Karpas-422 (cell line): ENCODE measurements around the gene GALNTL6. TPM values are rescaled to one million over a fixed set of nuclear protein-coding genes. Genes with fewer than 3 reads are reported as not detected.

Experiments
- DNase-seq: peaks from one replicate; pipeline ENCODE4 v3.0.0-alpha.2; 2015
- H2AFZ ChIP-seq: fragments of 200-600 bp; sonication (generic); 2 replicates; pipeline ENCODE4 v1.6.1; 2014; ENCODE audit warnings: antibody characterized with exemption, low read length, mixed read lengths
- H3K27ac ChIP-seq: fragments of 200-600 bp; sonication (generic); 2 replicates; pipeline ENCODE4 v1.5.1; 2014; ENCODE audit warnings: mild to moderate bottlenecking, low read length, moderate library complexity
- H3K27me3 ChIP-seq: fragments of 200-600 bp; sonication (generic); 2 replicates; pipeline ENCODE4 v1.6.1; 2014; ENCODE audit warnings: low read length, mixed read lengths
- H3K36me3 ChIP-seq: fragments of 200-600 bp; sonication (generic); 2 replicates; pipeline ENCODE4 v1.6.1; 2014; ENCODE audit warnings: low read length, mixed read lengths; ENCODE audit not compliant: insufficient read depth
- H3K4me1 ChIP-seq: fragments of 200-600 bp; sonication (generic); 2 replicates; pipeline ENCODE4 v1.6.1; 2014; ENCODE audit warnings: mild to moderate bottlenecking, low read length, mixed read lengths
- H3K4me2 ChIP-seq: fragments of 200-600 bp; sonication (generic); 2 replicates; pipeline ENCODE4 v1.6.1; 2014; ENCODE audit warnings: low read length, low read depth, mild to moderate bottlenecking; ENCODE audit not compliant: poor library complexity, severe bottlenecking
- H3K4me3 ChIP-seq: fragments of 200-600 bp; sonication (generic); 2 replicates; pipeline ENCODE4 v1.5.1; 2014; ENCODE audit warnings: mild to moderate bottlenecking, antibody characterized with exemption, low read length, mixed read lengths
- H3K79me2 ChIP-seq: fragments of 200-600 bp; sonication (generic); 2 replicates; pipeline ENCODE4 v1.6.1; 2014; ENCODE audit warnings: mild to moderate bottlenecking, low read length, mixed read lengths
- H3K9ac ChIP-seq: fragments of 200-600 bp; sonication (generic); 2 replicates; pipeline ENCODE4 v1.6.0; 2014; ENCODE audit warnings: low read length
- H3K9me2 ChIP-seq: fragments of 200-600 bp; sonication (generic), shearing (Covaris generic); replicated peaks from 2 replicates; pipeline ENCODE4 v1.6.0; 2014; ENCODE audit warnings: mild to moderate bottlenecking, low read length, moderate library complexity; ENCODE audit not compliant: insufficient read depth
- H3K9me3 ChIP-seq: fragments of 300-700, 200-600 bp; sonication (generic); 2 replicates; pipeline ENCODE4 v1.6.1; 2014; ENCODE audit warnings: low read length, mixed read lengths
- H4K20me1 ChIP-seq: fragments of 200-600 bp; sonication (generic); 2 replicates; pipeline ENCODE4 v1.6.1; 2014; ENCODE audit warnings: mild to moderate bottlenecking, antibody characterized with exemption, low read length, low read depth; ENCODE audit not compliant: insufficient read depth
- total RNA-seq: library from RNA; depleted of rRNA; stranded (reverse); fragments of >200 nt; shearing (Covaris generic); gene quantifications from 2 replicates; pipeline ENCODE4 v1.2.3, GENCODE V29; 2014; ENCODE audit warnings: low replicate concordance

GALNTL6 gene
- total RNA-seq, 1 experiment from 2014 or later, result not detected

DNA sequence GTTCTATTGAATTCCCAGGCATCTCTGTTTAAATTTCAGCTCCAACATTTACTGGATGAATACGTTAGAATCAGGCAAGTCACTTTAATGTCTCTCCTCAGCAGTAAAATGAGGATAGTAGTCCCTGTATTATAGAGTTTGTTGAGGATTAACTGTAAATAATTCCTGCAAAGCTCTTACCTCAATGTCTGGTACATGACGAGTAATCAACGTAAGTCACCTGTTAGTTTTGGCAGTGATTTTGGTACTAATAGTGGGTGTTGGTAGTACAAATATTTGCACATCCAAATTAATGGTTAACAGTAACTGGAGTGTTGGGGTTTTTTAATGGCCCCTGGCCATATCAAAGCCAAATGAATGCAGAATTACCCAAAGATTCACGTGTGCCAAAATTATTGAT lies 1165.6 kb downstream of the GALNTL6 start:
- DNase-seq, result no peak
- Histone ChIP-seq H3K9ac (no peak overlapping the region), H4K20me1 (no peaks in the 10 kb centered on the region), H3K27me3 (no peaks in the 10 kb centered on the region), H3K9me3 (no peaks in the 10 kb centered on the region), H3K4me2 (no peak overlapping the region), H3K4me1 (no peaks in the 10 kb centered on the region), H3K9me2 (no peaks in the 10 kb centered on the region), H3K79me2 (no peaks in the 10 kb centered on the region), H3K4me3 (no peak overlapping the region), H2AFZ (no peak overlapping the region), H3K36me3 (no peaks in the 10 kb centered on the region), H3K27ac (no peak overlapping the region)

DNA sequence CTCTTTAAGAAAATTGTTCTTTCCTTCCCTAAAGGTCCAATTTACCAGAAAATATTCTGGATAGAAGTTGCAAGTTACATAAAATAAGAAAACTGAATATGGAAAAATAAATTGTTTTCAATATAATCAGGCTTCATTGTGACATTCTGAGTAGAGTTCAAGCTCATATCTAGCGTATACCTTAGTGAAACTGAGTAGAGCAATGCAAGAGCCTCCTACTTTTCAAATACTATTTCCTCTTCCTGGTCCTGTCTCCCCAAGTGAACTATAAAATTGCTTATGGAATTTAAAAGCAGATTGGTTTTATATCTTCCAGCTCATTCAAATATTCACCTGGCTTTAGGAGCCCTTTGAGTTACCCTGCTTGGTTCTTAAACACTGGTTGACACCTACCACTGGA lies 1166.1 kb downstream of the GALNTL6 start:
- no peaks in the 10 kb centered on the region for H3K79me2 ChIP-seq
- no peaks in the 10 kb centered on the region for H3K27me3 ChIP-seq
- H3K9me3 ChIP-seq, result no peaks in the 10 kb centered on the region

DNA sequence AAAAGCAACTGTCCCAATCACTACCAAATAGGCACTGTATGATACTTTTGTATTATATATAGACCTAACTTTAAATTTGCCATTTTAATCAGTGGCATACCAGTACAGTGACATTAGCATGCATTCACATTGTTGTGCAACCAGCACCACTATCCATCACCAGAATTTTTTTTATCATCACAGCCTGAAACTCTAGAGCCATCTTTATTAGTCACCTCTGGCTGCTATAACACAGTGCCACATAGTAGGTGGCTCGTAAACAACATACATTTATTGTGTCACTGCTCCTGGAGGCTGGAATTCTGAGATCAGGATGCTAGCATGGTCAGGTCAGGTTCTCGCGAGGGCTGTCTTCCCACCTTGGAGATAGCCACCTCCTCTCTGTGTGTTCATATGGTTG lies 1167.0 kb downstream of the GALNTL6 start:
- Histone ChIP-seq H3K4me3 (no peak overlapping the region), H3K4me2 (no peak overlapping the region), H3K27me3 (no peaks in the 10 kb centered on the region), H2AFZ (no peak overlapping the region), H3K27ac (no peak overlapping the region), H3K9me2 (no peaks in the 10 kb centered on the region), H3K9ac (no peak overlapping the region), H3K9me3 (no peaks in the 10 kb centered on the region), H3K4me1 (no peaks in the 10 kb centered on the region), H4K20me1 (no peaks in the 10 kb centered on the region), H3K79me2 (no peaks in the 10 kb centered on the region), H3K36me3 (no peaks in the 10 kb centered on the region)
- DNase-seq, result no peak

More for the DNA sequence above, 1166.1 kb downstream of the GALNTL6 start:
- no peaks in the 10 kb centered on the region for H3K9me2 ChIP-seq
- no peaks in the 10 kb centered on the region for H3K4me1 ChIP-seq
- no peak for DNase-seq
- H3K9ac ChIP-seq, result no peak overlapping the region
- H3K27ac ChIP-seq, result no peak overlapping the region
- H3K36me3 ChIP-seq, result no peaks in the 10 kb centered on the region
- H3K4me3 ChIP-seq, result no peak overlapping the region
- H3K4me2 ChIP-seq, result no peak overlapping the region
- H2AFZ ChIP-seq, result no peak overlapping the region
- no peaks in the 10 kb centered on the region for H4K20me1 ChIP-seq

DNA sequence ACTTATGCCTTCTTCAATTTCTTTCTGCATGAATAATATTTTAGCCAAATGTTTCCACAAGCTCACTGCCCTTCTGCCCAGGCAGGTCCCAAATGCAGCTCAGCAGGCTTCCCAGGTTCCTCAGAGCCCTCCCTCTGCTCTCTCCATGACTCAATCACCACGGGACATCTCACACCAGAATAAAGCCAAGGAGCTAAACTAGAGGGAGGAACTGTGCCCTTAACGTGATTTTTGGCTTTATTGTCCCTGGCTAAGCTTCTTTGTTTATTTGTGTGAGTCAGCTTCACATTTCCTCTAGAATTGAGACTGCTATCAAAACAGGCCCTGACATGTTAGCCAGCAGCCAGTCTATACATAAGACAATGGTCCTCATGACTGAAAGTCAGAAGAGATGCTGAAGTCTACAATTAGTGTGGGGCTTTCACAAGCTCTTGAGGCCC lies 1169.0 kb downstream of the GALNTL6 start:
- no peak for DNase-seq
- Histone ChIP-seq H4K20me1 (no peaks in the 10 kb centered on the region), H3K27ac (no peak overlapping the region), H3K27me3 (no peaks in the 10 kb centered on the region), H3K36me3 (no peaks in the 10 kb centered on the region), H3K4me1 (no peaks in the 10 kb centered on the region), H3K4me2 (no peak overlapping the region), H3K79me2 (no peaks in the 10 kb centered on the region), H3K9me3 (no peaks in the 10 kb centered on the region), H3K9me2 (no peaks in the 10 kb centered on the region), H2AFZ (no peak overlapping the region), H3K9ac (no peak overlapping the region), H3K4me3 (no peak overlapping the region)

DNA sequence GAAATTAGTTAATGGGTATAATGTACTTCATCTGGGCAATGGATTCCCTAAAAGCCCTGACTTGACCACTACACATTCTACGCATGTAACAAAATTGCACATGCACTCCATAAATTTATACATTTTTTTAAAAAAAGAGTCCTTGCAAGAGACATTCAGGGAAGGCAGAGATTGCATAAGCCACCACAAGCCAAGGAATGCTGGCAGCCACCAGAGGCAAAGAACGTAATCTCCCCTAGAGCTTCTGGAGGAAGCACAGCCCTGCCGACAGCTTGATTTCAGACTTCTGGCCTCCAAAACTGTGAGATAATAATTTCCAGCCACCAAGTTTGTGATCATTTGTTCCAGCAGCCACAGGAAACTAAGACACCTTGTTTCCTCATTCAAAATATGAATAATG lies 1169.8 kb downstream of the GALNTL6 start:
- H3K9me3 ChIP-seq, result no peaks in the 10 kb centered on the region
- no peaks in the 10 kb centered on the region for H3K27me3 ChIP-seq
- H4K20me1 ChIP-seq, result no peaks in the 10 kb centered on the region
- no peak overlapping the region for H3K4me2 ChIP-seq
- no peaks in the 10 kb centered on the region for H3K4me1 ChIP-seq
- no peaks in the 10 kb centered on the region for H3K36me3 ChIP-seq
- DNase-seq, result no peak
- no peak overlapping the region for H3K27ac ChIP-seq
- no peak overlapping the region for H2AFZ ChIP-seq
- H3K4me3 ChIP-seq, result no peak overlapping the region
- no peaks in the 10 kb centered on the region for H3K9me2 ChIP-seq
- H3K9ac ChIP-seq, result no peak overlapping the region
- H3K79me2 ChIP-seq, result no peaks in the 10 kb centered on the region

DNA sequence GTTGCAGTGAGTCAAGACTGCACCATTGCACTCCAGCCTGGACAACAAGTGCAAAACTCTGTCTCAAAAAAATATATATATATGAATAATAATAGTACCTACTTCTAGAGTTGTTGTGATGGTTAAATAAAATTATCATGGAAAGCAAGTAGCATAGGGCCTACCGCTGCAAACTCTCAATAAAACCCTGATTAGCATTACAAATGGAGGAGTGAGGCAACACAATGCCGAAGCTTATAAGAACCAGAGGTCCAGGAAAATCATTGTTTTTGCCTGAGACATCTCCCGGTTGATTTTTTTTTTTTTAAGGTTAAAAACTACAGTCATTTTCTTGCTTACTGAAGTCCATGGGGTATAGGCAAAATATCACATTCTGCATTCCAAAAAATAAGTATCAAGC lies 1170.4 kb downstream of the GALNTL6 start:
- H3K4me1 ChIP-seq, result no peaks in the 10 kb centered on the region
- H4K20me1 ChIP-seq, result no peaks in the 10 kb centered on the region
- H3K4me3 ChIP-seq, result no peak overlapping the region
- no peak overlapping the region for H3K27ac ChIP-seq
- H2AFZ ChIP-seq, result no peak overlapping the region
- H3K9me2 ChIP-seq, result no peaks in the 10 kb centered on the region
- no peak overlapping the region for H3K4me2 ChIP-seq
- H3K27me3 ChIP-seq, result no peaks in the 10 kb centered on the region
- no peaks in the 10 kb centered on the region for H3K9me3 ChIP-seq
- no peak overlapping the region for H3K9ac ChIP-seq
- no peaks in the 10 kb centered on the region for H3K79me2 ChIP-seq
- DNase-seq, result no peak
- no peaks in the 10 kb centered on the region for H3K36me3 ChIP-seq

DNA sequence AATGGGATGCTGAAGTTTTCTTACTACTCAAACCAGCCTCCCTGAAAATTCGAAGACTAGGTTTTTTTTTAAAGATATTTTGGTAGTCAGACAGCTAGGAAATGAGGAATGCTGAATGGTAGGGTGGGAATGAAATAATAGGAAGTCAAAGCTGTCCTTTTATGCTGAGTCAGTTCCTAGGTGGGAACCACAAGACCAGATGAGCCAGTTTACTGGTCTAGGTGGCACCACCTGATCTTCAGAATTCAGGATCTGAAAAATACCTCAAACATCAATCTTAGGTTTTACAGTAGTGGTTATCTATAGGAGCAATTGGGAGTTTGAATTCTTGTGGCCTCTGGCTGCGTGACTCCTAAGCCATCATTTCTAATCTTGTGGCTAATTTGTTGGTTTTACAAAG lies 1172.3 kb downstream of the GALNTL6 start:
- DNase-seq, result no peak
- Histone ChIP-seq H3K79me2 (no peaks in the 10 kb centered on the region), H3K9me3 (no peaks in the 10 kb centered on the region), H3K27me3 (no peaks in the 10 kb centered on the region), H3K4me2 (no peak overlapping the region), H3K4me3 (no peak overlapping the region), H2AFZ (no peak overlapping the region), H3K4me1 (no peaks in the 10 kb centered on the region), H3K27ac (no peak overlapping the region), H3K36me3 (no peaks in the 10 kb centered on the region), H3K9me2 (no peaks in the 10 kb centered on the region), H3K9ac (no peak overlapping the region), H4K20me1 (no peaks in the 10 kb centered on the region)

DNA sequence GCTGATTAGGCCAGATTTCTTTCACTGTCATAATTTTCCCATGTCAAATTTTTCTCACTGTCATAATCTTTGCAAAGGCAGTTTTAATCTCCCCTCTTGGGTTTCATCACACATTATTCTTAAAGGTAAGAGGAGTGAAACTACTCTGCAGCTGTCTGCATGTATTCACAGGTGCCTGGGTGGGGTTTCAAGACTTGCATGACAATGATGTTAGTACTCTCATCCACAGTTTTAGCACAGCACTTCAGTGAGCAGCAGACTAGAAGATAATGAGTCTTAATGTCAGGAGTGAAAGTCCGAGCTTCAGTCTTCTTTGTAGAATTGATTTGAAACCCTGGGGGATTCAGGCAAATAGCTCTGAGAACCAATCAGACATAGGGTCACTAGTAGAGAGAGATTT lies 1172.9 kb downstream of the GALNTL6 start:
- Histone ChIP-seq H3K9ac (no peak overlapping the region), H3K4me1 (no peaks in the 10 kb centered on the region), H3K27ac (no peak overlapping the region), H3K27me3 (no peaks in the 10 kb centered on the region), H3K4me2 (no peak overlapping the region), H3K9me2 (no peaks in the 10 kb centered on the region), H3K9me3 (no peaks in the 10 kb centered on the region), H4K20me1 (no peaks in the 10 kb centered on the region), H3K4me3 (no peak overlapping the region), H3K79me2 (no peaks in the 10 kb centered on the region), H3K36me3 (no peaks in the 10 kb centered on the region), H2AFZ (no peak overlapping the region)
- no peak for DNase-seq
